GM12864 (cell line): ENCODE data around the gene CFAP99.

ENCODE experiments used
- DNase-seq: peaks from one replicate; pipeline ENCODE4 v3.0.0-alpha.2; 2011; ENCODE audit warnings: low read depth
- H3K4me3 ChIP-seq: 2 replicates; pipeline ENCODE4 v1.5.1; 2011; ENCODE audit warnings: mild to moderate bottlenecking, low read depth, low read length, control low read depth
- CTCF ChIP-seq: IDR thresholded peaks from 2 replicates; pipeline ENCODE4 v1.5.1; 2011; ENCODE audit warnings: low read depth, mild to moderate bottlenecking, moderate library complexity, low read length, control low read depth, inconsistent platforms; ENCODE audit errors: missing control alignments

The CFAP99 gene

DNA sequence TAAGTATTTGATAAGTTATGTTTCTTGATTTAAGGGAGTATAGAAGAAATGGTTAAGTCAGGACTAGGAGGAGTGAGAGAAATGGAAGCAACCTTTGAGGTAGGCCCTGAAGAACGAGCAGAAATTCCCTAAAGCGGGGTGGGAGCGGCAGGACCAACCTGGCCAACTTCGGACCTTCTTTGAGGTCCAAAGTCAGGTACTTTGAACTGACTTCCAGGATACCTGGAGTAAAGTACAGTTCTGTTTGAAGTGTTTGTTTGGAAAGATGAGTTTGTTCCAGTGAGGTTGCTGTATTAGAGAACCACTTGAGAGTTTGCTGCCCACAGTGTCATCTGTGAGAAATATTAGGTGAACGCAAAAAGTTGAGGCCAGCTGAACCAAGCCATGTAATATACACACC lies 61.9 kb downstream of the CFAP99 start:
- no peak overlapping the region for H3K4me3 ChIP-seq
- no peak for DNase-seq
- no peak for TF ChIP-seq CTCF

DNA sequence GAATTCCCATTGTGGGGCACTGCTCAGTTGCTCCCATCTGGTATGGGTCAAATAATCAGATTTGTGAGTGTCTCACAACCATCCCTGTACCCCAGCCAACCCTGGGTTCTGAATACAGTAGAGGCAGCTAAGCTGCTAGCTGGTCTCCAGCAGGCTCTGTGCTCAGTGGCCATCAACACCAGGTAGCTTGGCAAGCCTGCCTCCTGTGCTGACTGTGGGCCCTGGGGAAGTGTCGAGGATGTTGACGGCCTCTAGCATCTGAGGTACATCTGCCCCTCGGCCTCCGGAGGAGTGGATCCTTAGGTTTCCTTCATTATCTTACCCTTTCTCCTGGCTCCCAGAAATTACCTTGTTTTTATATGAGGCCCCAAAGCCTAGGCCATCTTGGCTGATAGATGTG lies 63.4 kb downstream of the CFAP99 start:
- DNase-seq, result no peak
- H3K4me3 ChIP-seq, result no peak overlapping the region
- no peak for TF ChIP-seq CTCF

DNA sequence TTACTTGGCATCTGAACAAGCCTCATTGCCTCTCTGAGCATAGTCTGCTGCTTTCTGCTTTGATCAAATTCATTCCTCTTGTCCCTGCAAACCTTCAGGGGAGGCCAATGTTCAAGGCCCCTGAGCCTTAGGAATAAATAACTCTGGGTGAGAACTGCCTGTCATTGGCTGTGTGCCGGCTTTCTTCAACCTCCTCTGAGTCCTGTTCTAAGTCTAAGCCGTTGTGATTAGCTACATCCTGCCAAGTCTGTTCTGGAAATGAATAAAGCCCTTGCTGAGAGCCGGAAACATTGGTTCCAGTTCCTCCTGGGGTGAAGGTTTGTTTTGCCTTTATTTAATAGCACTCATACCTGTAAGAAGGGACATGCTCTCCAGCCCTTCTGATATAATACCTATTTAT lies 63.9 kb downstream of the CFAP99 start:
- peak; percentile 61 for DNase-seq
- TF ChIP-seq CTCF, result no peak
- no peak overlapping the region for H3K4me3 ChIP-seq

DNA sequence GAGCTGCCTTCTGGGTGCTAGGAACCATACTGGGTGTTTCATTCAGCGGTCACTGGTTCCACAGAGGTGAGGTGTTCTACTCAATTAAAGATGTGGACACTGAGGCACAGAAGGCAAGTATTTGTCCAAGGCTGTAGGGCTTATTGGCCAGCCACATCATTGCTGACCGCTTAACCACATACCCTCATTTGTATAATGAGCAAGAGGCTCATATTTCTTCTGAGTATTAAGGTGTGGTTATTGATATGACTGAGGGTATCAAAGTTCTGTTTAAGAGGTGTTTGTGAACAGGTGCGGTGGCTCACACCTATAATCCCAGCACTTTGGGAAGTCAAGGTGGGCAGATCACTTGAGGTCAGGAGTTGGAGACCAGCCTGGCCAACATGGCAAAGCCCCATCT lies 64.5 kb downstream of the CFAP99 start:
- no peak overlapping the region for H3K4me3 ChIP-seq
- DNase-seq, result no peak
- no peak for TF ChIP-seq CTCF

GRCh38 chr4:2484185-2484584 lies 65.4 kb downstream of the CFAP99 start:
- TF ChIP-seq CTCF, result no peak
- no peak for DNase-seq
- no peak overlapping the region; the same call in 1 of the 2 replicates for H3K4me3 ChIP-seq

DNA sequence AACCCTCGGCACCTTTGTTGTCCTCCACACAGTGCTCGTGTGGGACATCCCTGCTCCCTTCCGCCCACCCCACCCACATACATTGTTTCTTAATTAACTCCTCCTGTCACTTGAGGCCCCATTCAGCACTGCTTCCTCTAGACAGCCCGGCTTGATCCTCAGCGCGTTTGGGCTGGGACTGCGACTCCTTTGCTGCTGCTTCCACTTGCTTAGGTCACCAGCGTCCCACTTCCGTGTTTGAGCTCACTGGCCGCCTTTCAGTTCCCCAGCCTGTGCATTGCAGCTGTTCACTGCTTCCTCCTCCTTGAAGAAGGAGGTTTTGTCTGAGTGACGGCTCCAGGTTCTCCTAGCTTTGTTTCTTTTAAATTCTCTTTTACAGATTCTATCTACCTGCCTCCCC lies 66.2 kb downstream of the CFAP99 start:
- peak; percentile 80 for DNase-seq
- no peak for TF ChIP-seq CTCF
- peak overlapping the region; percentile 5; the same call in 1 of the 2 replicates for H3K4me3 ChIP-seq

GRCh38 chr4:2485956-2486355 lies 67.2 kb downstream of the CFAP99 start:
- TF ChIP-seq CTCF, result no peak
- H3K4me3 ChIP-seq, result no peak overlapping the region
- DNase-seq, result no peak
